H7 (cell line): ENCODE data around the gene TRIM28. TPM values are rescaled to one million over a fixed set of nuclear protein-coding genes. Genes with fewer than 3 reads are reported as not detected.

Experiments
- DNase-seq: peaks from one replicate; pipeline ENCODE4 v3.0.0; 2012
- H3K27me3 ChIP-seq: 2 replicates; pipeline ENCODE4 v1.6.0; 2011; ENCODE audit warnings: mild to moderate bottlenecking, low read length; ENCODE audit not compliant: control insufficient read depth, insufficient read depth
- H3K36me3 ChIP-seq: replicated peaks from 2 replicates; pipeline ENCODE4 v1.5.1; 2011; ENCODE audit warnings: low read length; ENCODE audit not compliant: control insufficient read depth, insufficient read depth
- H3K4me3 ChIP-seq: 2 replicates; pipeline ENCODE4 v1.5.1; 2011; ENCODE audit warnings: low read depth, mild to moderate bottlenecking, control low read depth, low read length, moderate library complexity; ENCODE audit not compliant: insufficient read depth
- total RNA-seq: library from RNA; depleted of rRNA; stranded (reverse); fragments of >200 nt; shearing (Covaris generic); gene quantifications from 2 replicates; pipeline ENCODE4 v1.2.3, GENCODE V29; 2014; rRNA removed

Gene TRIM28
- total RNA-seq, 1 experiment from 2014 or later: 1,979 TPM

- no peak overlapping the region for H3K4me3 ChIP-seq
- DNase-seq: no peak
- peaks cover 8% of the 10 kb centered on the region for H3K36me3 ChIP-seq
These were observed 40.9 kb downstream of the TRIM28 start for GRCh38 chr19:58584498-58585441.

DNA sequence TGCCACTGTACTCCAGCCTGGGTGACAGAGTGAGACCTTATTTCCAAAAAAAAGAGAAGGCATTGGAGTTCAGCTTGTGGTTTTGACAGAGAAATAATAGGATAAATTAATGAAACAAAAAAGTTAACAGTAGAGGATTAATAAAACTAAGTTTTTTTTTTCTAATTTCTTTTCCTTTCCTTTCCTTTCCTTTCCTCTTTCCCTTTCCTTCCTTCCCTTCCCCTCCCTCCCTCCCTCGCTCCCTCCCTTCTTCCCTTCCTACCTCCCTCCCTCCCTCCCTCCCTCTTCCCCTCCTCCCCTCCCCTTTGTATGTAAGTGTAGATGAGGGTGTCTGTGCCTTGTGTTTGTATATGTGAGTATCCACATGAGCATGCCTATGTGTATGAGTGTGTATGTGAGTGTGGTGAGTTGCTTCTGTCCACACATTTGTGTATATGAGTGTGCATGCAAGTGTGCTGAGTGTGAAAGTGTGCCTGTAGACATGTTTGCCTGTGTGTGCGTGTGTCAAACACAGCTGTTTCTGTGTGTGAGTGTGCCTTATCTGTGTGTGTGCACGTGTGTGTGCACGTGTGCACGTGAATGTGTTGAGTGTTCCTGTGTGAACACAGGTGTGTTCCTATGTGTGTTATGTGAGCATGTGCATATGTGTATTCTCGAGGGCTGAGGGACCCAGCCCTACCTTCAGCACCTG, 41.7 kb downstream of the TRIM28 start:
- H3K36me3 ChIP-seq: peaks cover 8% of the 10 kb centered on the region
- DNase-seq: no peak
- no peak overlapping the region for H3K4me3 ChIP-seq
- no peaks in the 10 kb centered on the region for H3K27me3 ChIP-seq

More at GRCh38 chr19:58584498-58585441, 40.9 kb downstream of the TRIM28 start:
- H3K27me3 ChIP-seq: no peaks in the 10 kb centered on the region

DNA sequence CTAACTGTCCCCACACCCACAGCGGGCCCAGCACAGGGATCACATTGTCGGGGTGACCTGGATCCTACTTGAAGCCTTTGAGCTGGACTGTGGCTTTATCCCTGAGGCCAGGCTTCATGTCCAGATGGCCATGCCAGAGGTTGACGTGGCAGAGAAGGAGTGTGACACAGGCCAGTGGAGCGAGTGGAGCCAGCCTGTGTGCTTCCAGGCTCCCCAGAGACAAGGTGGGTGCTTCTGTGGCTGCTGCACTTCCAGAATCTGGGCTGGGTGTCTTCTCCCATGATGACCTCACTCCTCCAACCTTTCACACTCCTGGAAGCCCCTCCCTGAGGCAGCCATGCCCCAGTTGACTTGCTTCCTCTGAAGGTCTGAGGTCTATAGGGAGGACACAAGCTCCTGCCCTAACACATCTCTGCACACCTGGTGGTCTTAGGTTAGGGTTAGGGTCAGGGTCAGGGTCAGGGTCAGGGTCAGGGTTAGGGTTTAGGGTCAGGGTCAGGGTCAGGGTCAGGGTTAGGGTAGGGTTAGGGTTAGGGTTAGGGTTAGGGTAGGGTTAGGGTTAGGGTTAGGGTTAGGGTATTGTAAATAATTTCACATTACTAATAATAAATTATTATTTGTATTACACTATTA, 42.4 kb downstream of the TRIM28 start:
- Histone ChIP-seq H3K36me3 (peaks cover 8% of the 10 kb centered on the region), H3K4me3 (no peak overlapping the region), H3K27me3 (no peaks in the 10 kb centered on the region)
- DNase-seq: no peak

Other genes with a start within 250 kb of the TRIM28 start
- 21.7 and 24.8 TPM in 2 replicates for gene ERVK3-1, start 238.7 kb upstream of the TRIM28 start, total RNA-seq
- 2.6 and 2.7 TPM in 2 replicates for gene ZSCAN22, start 217.1 kb upstream of the TRIM28 start, total RNA-seq
- gene A1BG, start 190.6 kb upstream of the TRIM28 start, total RNA-seq: 33.8 and 45.5 TPM in 2 replicates
- 3.0 and 3.2 TPM in 2 replicates for gene ZNF497, start 181.3 kb upstream of the TRIM28 start, total RNA-seq
- gene ZNF837, start 163.0 kb upstream of the TRIM28 start, total RNA-seq: 4.4 and 7.7 TPM in 2 replicates
- gene RPS5, start 156.8 kb upstream of the TRIM28 start, total RNA-seq: 2,794 and 2,937 TPM in 2 replicates
- 0.70 TPM in 1 of 2 replicates, not detected in the other for gene RNF225, start 148.4 kb upstream of the TRIM28 start, total RNA-seq
- 3.7 and 10.2 TPM in 2 replicates for gene ZNF584, start 135.4 kb upstream of the TRIM28 start, total RNA-seq
- 2.1 and 3.8 TPM in 2 replicates for gene ZNF132, start 103.9 kb upstream of the TRIM28 start, total RNA-seq
- gene ZNF324B, start 92.4 kb upstream of the TRIM28 start, total RNA-seq: 2.6 and 4.7 TPM in 2 replicates
- 6.6 and 6.8 TPM in 2 replicates for gene ZNF324, start 77.0 kb upstream of the TRIM28 start, total RNA-seq
- gene ZNF446, start 67.7 kb upstream of the TRIM28 start, total RNA-seq: 7.4 and 8.4 TPM in 2 replicates
- 19.4 and 23.9 TPM in 2 replicates for gene SLC27A5, start 32.1 kb upstream of the TRIM28 start, total RNA-seq
- gene ZBTB45, start 24.3 kb upstream of the TRIM28 start, total RNA-seq: 12.6 and 20.4 TPM in 2 replicates
- 85.9 and 96.2 TPM in 2 replicates for gene CHMP2A, start 11.0 kb downstream of the TRIM28 start, total RNA-seq
- 131 and 188 TPM in 2 replicates for gene UBE2M, start 14.5 kb downstream of the TRIM28 start, total RNA-seq
- gene MZF1, start 29.3 kb downstream of the TRIM28 start, total RNA-seq: 11.0 and 12.5 TPM in 2 replicates